Measurements from ENCODE around the gene RPS6KA3. TPM values are rescaled to one million over a fixed set of nuclear protein-coding genes. Genes with fewer than 3 reads are reported as not detected.

The RPS6KA3 gene
- total RNA-seq, 1 donor from 2014 or later: 37.8 TPM

Small RNA genes lying within 50 kb of the gene (small RNA-seq; reads per million reads assigned to genes)
- 30.0 reads per million, percentile 94 among the genes with 10 or more reads in this experiment for gene RF00493 (ENCODE audit: low replicate concordance)
- not detected for gene RF00494 (ENCODE audit: low replicate concordance)

Other genes with a start within 250 kb of the RPS6KA3 start
- gene MAP7D2, start 150.0 kb downstream of the RPS6KA3 start, total RNA-seq: 0.69 TPM
- 44.1 TPM for gene EIF1AX, start 125.1 kb downstream of the RPS6KA3 start, total RNA-seq